ENCODE data around the gene MGAT4A. TPM values are rescaled to one million over a fixed set of nuclear protein-coding genes. Genes with fewer than 3 reads are reported as not detected.
A peak's percentile ranks its signal among the peaks of the same experiment; 100 is the strongest.
"Not testable (repeated sequence)": the region's sequence is repeated elsewhere in the genome, so short reads cannot be mapped to it uniquely, and the experiment has no call there.

MGAT4A gene
- total RNA-seq, 4 donors from 2014 or later = 4.1 to 11.6 (median 7.1) TPM

DNA sequence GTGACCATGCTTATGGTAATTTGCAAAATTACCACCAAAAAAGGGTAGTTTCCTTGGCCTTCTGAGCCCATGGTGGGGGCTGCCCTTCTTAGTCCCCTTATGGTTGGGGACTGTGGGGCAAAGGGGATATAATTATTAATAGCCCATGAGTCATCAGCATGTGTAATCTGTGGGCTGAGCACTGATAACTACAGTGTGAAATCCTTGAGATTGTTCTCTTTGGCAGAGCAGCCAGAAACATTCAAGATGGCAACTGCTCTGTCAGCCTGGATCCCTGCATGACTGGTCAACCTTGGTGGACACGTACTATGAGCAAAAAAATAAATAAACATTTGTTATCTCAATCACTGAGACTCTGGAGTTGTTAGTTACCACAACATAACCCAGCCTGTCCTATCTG is 61.3 kb downstream of the MGAT4A start:
- Histone ChIP-seq H3K4me3 (no peak overlapping the region), H3K27ac (no peak overlapping the region), H3K27me3 (no peaks in the 10 kb centered on the region), H3K4me1 (no peaks in the 10 kb centered on the region), H3K36me3 (peaks cover 0 to 35% (median 0%) of the 10 kb centered on the region in 3 donors), H3K9me3 (no peaks in the 10 kb centered on the region)
- TF ChIP-seq POLR2A (IDR thresholded peaks at IDR 0.05) = no peak
- TF ChIP-seq, protein P1, sequence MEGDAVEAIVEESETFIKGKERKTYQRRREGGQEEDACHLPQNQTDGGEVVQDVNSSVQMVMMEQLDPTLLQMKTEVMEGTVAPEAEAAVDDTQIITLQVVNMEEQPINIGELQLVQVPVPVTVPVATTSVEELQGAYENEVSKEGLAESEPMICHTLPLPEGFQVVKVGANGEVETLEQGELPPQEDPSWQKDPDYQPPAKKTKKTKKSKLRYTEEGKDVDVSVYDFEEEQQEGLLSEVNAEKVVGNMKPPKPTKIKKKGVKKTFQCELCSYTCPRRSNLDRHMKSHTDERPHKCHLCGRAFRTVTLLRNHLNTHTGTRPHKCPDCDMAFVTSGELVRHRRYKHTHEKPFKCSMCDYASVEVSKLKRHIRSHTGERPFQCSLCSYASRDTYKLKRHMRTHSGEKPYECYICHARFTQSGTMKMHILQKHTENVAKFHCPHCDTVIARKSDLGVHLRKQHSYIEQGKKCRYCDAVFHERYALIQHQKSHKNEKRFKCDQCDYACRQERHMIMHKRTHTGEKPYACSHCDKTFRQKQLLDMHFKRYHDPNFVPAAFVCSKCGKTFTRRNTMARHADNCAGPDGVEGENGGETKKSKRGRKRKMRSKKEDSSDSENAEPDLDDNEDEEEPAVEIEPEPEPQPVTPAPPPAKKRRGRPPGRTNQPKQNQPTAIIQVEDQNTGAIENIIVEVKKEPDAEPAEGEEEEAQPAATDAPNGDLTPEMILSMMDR (IDR thresholded peaks at IDR 0.05) = no peak
- intact Hi-C loops (cut with DNase I) = no loop called here
- DNase-seq = no peak
- WGBS, 2 donors = 41 to 54% methylated on average over 1 of the region's 1 CpG

DNA sequence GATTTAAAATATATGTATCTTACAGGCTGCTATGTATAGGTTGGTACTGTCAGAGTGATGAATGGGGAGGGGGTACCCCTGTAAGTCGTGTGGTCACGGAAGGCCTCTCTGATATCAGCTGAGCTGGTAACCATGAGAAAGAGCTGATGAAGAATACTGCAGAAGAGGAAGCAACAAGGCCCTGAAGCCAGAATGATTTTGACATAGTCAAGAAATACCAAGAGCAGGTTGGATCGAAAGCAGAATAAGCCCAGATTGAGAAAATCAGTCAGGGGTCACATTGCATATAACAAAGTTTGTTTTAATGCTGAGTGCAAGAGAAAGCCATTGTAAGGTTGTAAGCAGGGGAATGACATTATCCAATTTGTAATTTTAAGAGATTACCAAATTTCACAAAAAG is 65.3 kb downstream of the MGAT4A start:
- H3K4me1 ChIP-seq = no peaks in the 10 kb centered on the region
- intact Hi-C loops (cut with DNase I) = no loop called here
- peaks cover 0 to 19% (median 0%) of the 10 kb centered on the region in 3 donors for H3K36me3 ChIP-seq
- H3K9me3 ChIP-seq = no peaks in the 10 kb centered on the region
- WGBS, 2 donors = 73 to 80% methylated on average over 3 of the region's 3 CpGs
- no peaks in the 10 kb centered on the region for H3K27me3 ChIP-seq
- no peak for DNase-seq
- H3K4me3 ChIP-seq = no peak overlapping the region
- H3K27ac ChIP-seq = no peak overlapping the region
- TF ChIP-seq, protein P1 (IDR thresholded peaks at IDR 0.05) = no peak
- no peak for TF ChIP-seq POLR2A (IDR thresholded peaks at IDR 0.05)

DNA sequence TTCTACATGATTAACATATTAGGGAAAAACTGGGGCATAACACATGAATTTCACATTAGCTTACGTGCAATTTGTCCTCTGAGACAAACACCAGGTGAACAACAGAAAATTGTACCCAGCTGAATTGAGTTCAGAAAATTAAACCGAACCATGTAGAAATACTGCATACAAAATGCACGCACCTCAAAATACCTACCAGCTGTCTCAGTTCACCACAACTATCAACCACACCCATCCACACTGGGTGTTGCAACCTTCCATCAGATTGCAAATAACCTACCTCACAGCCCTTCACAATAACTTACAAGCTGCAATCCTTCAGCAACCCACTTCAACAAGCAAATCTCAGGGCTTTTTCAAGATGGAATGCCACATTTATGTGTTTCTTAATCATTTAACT is 66.6 kb downstream of the MGAT4A start:
- intact Hi-C loops (cut with DNase I) = no loop called here
- no peaks in the 10 kb centered on the region for H3K9me3 ChIP-seq
- 71 to 87% methylated on average over 3 of the region's 3 CpGs for WGBS, 2 donors
- H3K36me3 ChIP-seq = peaks cover 0 to 19% (median 0%) of the 10 kb centered on the region in 3 donors
- no peak overlapping the region for H3K4me3 ChIP-seq
- no peaks in the 10 kb centered on the region for H3K27me3 ChIP-seq
- no peaks in the 10 kb centered on the region for H3K4me1 ChIP-seq
- DNase-seq = no peak
- TF ChIP-seq, protein P1 (IDR thresholded peaks at IDR 0.05) = no peak
- no peak for TF ChIP-seq POLR2A (IDR thresholded peaks at IDR 0.05)
- H3K27ac ChIP-seq = peak overlapping the region in 1 of 4 donors; percentile 47

DNA sequence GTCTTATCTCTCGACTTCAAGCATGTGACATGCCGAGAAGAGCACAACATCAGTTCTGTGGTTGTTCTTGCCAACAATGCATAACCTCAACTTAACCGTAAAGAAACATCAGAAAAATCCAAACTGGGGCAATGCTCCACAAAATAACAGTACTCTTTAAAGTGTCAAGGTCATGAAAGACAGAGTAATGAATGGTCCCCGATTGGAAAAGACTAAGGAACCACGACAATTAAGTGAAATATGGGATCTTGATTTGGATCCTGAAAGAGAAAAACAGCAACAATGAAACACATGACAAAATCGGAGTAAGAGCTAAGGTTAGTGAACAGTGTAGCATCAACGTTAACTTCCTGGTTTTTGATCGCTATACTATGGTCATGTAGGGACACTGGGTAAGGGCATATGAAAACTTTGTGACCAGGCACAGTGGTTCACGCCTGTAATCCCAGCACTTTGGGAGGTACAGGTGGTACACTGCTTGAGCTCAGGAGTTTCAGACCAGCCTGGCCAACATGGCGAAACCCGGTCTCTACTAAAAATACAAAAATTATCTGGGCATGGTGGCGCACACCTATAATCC is 67.3 kb downstream of the MGAT4A start:
- Histone ChIP-seq H3K27ac (peak overlapping the region in 3 of 4 donors; percentile 14 to 61 (median 47)), H3K27me3 (no peaks in the 10 kb centered on the region), H3K4me1 (no peaks in the 10 kb centered on the region), H3K9me3 (no peaks in the 10 kb centered on the region), H3K36me3 (peaks cover 0 to 12% (median 0%) of the 10 kb centered on the region in 3 donors), H3K4me3 (no peak overlapping the region)
- peak in 1 of 4 donors; percentile 39 for TF ChIP-seq POLR2A (IDR thresholded peaks at IDR 0.05)
- TF ChIP-seq, protein P1 (IDR thresholded peaks at IDR 0.05) = no peak
- intact Hi-C loops (cut with DNase I) = no loop called here
- no peak for DNase-seq
- WGBS, 2 donors = 75 to 77% methylated on average over 12 of the region's 12 CpGs

DNA sequence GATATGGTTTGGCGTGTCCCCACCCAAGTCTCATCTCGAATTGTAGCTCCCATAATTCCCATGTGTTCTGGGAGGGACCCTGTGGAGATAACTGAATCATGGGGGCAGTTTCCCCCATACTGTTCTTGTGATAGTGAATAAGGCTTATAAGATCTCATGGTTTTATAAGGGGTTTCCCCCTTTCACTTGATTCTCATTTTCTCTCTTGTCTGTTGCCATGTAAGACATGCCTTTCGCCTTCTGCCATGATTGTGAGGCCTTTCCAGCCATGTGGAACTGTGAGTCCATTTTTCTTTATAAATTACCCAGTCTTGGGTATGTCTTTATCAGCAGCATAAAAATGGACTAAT is 71.5 kb downstream of the MGAT4A start:
- H3K9me3 ChIP-seq; H3K36me3 ChIP-seq; DNase-seq; H3K27me3 ChIP-seq; H3K4me3 ChIP-seq; H3K27ac ChIP-seq; H3K4me1 ChIP-seq; intact Hi-C loops (cut with DNase I): not testable (repeated sequence)
- 77 to 94% methylated on average over 3 of the region's 3 CpGs for WGBS, 2 donors

All from esophagus squamous epithelium (tissue), 5 donors.